GM12892 (cell line): ENCODE data around the gene ANK2.

Experiments
- POLR2AphosphoS5 ChIP-seq: IDR thresholded peaks from 2 replicates; pipeline ENCODE4 v1.6.1; 2011; ENCODE audit warnings: low read depth, low read length, control low read depth
- TAF1 ChIP-seq: IDR thresholded peaks from 2 replicates; pipeline ENCODE4 v1.6.1; 2011; ENCODE audit warnings: low read depth, mild to moderate bottlenecking, control low read depth, low read length, borderline replicate concordance

GRCh38 chr4:113181289-113182007 lies 132.0 kb downstream of the ANK2 start:
- TF ChIP-seq POLR2AphosphoS5 (no peak), TAF1 (no peak)
